K562 treated with DMSO at 1 percent for 4 hours (cell line): ENCODE results near the gene TSPEAR. TPM values are rescaled to one million over a fixed set of nuclear protein-coding genes. Genes with fewer than 3 reads are reported as not detected.

Experiments used
- total RNA-seq: library from RNA; unstranded; fragments of 300-600 nt; gene quantifications from 2 replicates; pipeline ENCODE4 v1.2.3, GENCODE V29; 2022; ENCODE audit not compliant: insufficient read depth

The TSPEAR gene
- total RNA-seq, 1 experiment from 2014 or later = not detected

GRCh38 chr21:44573630-44574456 lies 137.5 kb downstream of the TSPEAR start, which contains the start of gene KRTAP10-4:
TSS of gene KRTAP10-4 (plus strand) at chr21:44573729. CDS start at chr21:44573759, 30 bp downstream.

GRCh38 chr21:44558695-44559094 lies 152.7 kb downstream of the TSPEAR start, which contains the start of gene KRTAP10-3:
TSS of gene KRTAP10-3 (minus strand) at chr21:44558795. CDS start at chr21:44558715, 80 bp downstream.

GRCh38 chr21:44551340-44551961 lies 159.9 kb downstream of the TSPEAR start, which contains the start of gene KRTAP10-2:
TSS of gene KRTAP10-2 (minus strand) at chr21:44551505. CDS start at chr21:44551458, 47 bp downstream.

GRCh38 chr21:44539991-44540666 lies 171.2 kb downstream of the TSPEAR start, which contains the start of gene KRTAP10-1:
TSS of gene KRTAP10-1 (minus strand) at chr21:44540195. CDS start at chr21:44540150, 45 bp downstream.

GRCh38 chr21:44454747-44455523 lies 256.4 kb downstream of the TSPEAR start, which contains the start of gene LRRC3:
TSS of gene LRRC3 (plus strand) at chr21:44455510. CDS start at chr21:44456645, 1,135 bp downstream.

Other genes starting within 250 kb of the TSPEAR start
- not detected in 2 replicates for gene KRTAP10-1, start 171.4 kb downstream of the TSPEAR start, total RNA-seq
- gene KRTAP10-2, start 160.1 kb downstream of the TSPEAR start, total RNA-seq = not detected in 2 replicates
- not detected in 2 replicates for gene KRTAP10-3, start 152.8 kb downstream of the TSPEAR start, total RNA-seq
- gene KRTAP10-4, start 137.8 kb downstream of the TSPEAR start, total RNA-seq = not detected in 2 replicates
- gene KRTAP10-5, start 131.0 kb downstream of the TSPEAR start, total RNA-seq = not detected in 2 replicates
- not detected in 2 replicates for gene KRTAP10-6, start 119.1 kb downstream of the TSPEAR start, total RNA-seq
- gene KRTAP10-7, start 111.0 kb downstream of the TSPEAR start, total RNA-seq = not detected in 2 replicates
- gene KRTAP10-8, start 99.5 kb downstream of the TSPEAR start, total RNA-seq = not detected in 2 replicates
- not detected in 2 replicates for gene KRTAP10-9, start 84.5 kb downstream of the TSPEAR start, total RNA-seq
- not detected in 2 replicates for gene KRTAP10-10, start 74.2 kb downstream of the TSPEAR start, total RNA-seq
- gene KRTAP10-11, start 65.2 kb downstream of the TSPEAR start, total RNA-seq = not detected in 2 replicates
- gene KRTAP12-4, start 56.9 kb downstream of the TSPEAR start, total RNA-seq = not detected in 2 replicates
- not detected in 2 replicates for gene KRTAP12-3, start 53.6 kb downstream of the TSPEAR start, total RNA-seq
- gene KRTAP12-2, start 44.6 kb downstream of the TSPEAR start, total RNA-seq = not detected in 2 replicates
- gene KRTAP12-1, start 29.4 kb downstream of the TSPEAR start, total RNA-seq = not detected in 2 replicates
- gene KRTAP10-12, start 14.4 kb downstream of the TSPEAR start, total RNA-seq = not detected in 2 replicates
- 47.5 and 77.0 TPM in 2 replicates for gene UBE2G2, start 90.2 kb upstream of the TSPEAR start, total RNA-seq
- 106 and 115 TPM in 2 replicates for gene SUMO3, start 106.5 kb upstream of the TSPEAR start, total RNA-seq
- 141 and 163 TPM in 2 replicates for gene PTTG1IP, start 162.1 kb upstream of the TSPEAR start, total RNA-seq
- gene ITGB2, start 209.3 kb upstream of the TSPEAR start, total RNA-seq = 1.2 and 1.3 TPM in 2 replicates
- gene SLX9, start 228.5 kb upstream of the TSPEAR start, total RNA-seq = 36.6 and 38.4 TPM in 2 replicates